UCSD-AML1 (cell line): ENCODE results near the gene DBNDD1.
"Not testable (repeated sequence)": the region's sequence is repeated elsewhere in the genome, so short reads cannot be mapped to it uniquely, and the experiment has no call there.

Source experiments
- DNase-seq: peaks from one replicate; lab custom pipeline; 2025; ENCODE audit not compliant: unreplicated experiment; lab: John Stamatoyannopoulos, UW

The DBNDD1 gene

GRCh38 chr16:90018652-90019542 is at the start of gene DBNDD1:
TSS of gene DBNDD1 (minus strand) at chr16:90019456. CDS start at chr16:90019341, 115 bp downstream.
- no peak for DNase-seq

GRCh38 chr16:90061437-90061836 is 42.2 kb upstream of the DBNDD1 start:
- DNase-seq: no peak

- no peak for DNase-seq
Measured at GRCh38 chr16:90057738-90058173, 38.5 kb upstream of the DBNDD1 start.

- not testable (repeated sequence) for DNase-seq
Measured at GRCh38 chr16:90056521-90056920, 37.3 kb upstream of the DBNDD1 start.

- DNase-seq: no peak
Measured at GRCh38 chr16:90055371-90055770, 36.1 kb upstream of the DBNDD1 start.

GRCh38 chr16:90054554-90054953 is 35.3 kb upstream of the DBNDD1 start:
- DNase-seq: no peak

- DNase-seq: no peak
Measured at GRCh38 chr16:90053902-90054500, 34.7 kb upstream of the DBNDD1 start.

GRCh38 chr16:90050969-90051368 is 31.7 kb upstream of the DBNDD1 start:
- no peak for DNase-seq

- no peak for DNase-seq
Measured at GRCh38 chr16:90048737-90049330, 29.6 kb upstream of the DBNDD1 start.

- no peak for DNase-seq
Measured at GRCh38 chr16:90048347-90048722, 29.1 kb upstream of the DBNDD1 start.

- no peak for DNase-seq
Measured at GRCh38 chr16:90047714-90048346, 28.6 kb upstream of the DBNDD1 start.

- no peak for DNase-seq
Measured at GRCh38 chr16:90046971-90047713, 27.9 kb upstream of the DBNDD1 start.

GRCh38 chr16:90046122-90046970 is 27.1 kb upstream of the DBNDD1 start:
- DNase-seq: no peak

GRCh38 chr16:90044111-90044551 is 24.9 kb upstream of the DBNDD1 start:
- no peak for DNase-seq

- DNase-seq: no peak
Measured at GRCh38 chr16:90043526-90043925, 24.3 kb upstream of the DBNDD1 start.

GRCh38 chr16:90042946-90043514 is 23.8 kb upstream of the DBNDD1 start:
- DNase-seq: no peak

GRCh38 chr16:90041896-90042473 is 22.7 kb upstream of the DBNDD1 start:
- no peak for DNase-seq

GRCh38 chr16:90040152-90041023 is 21.1 kb upstream of the DBNDD1 start:
- DNase-seq: no peak
